Mesendoderm (in vitro differentiated cells): ENCODE measurements around the gene IMP4.

Experiments used
- DNase-seq: peaks from one replicate; pipeline ENCODE4 v3.0.0; 2013
- H2AK5ac ChIP-seq: 2 replicates; pipeline ENCODE4 v1.6.1; 2013; ENCODE audit warnings: low read length, inconsistent platforms
- H2BK120ac ChIP-seq: 2 replicates; pipeline ENCODE4 v1.6.1; 2013; ENCODE audit warnings: low read depth, mild to moderate bottlenecking, low read length, moderate library complexity, mixed read lengths
- H2BK15ac ChIP-seq: replicated peaks from 2 replicates; pipeline ENCODE4 v1.6.1; 2013; ENCODE audit warnings: low read depth, mild to moderate bottlenecking, moderate library complexity
- H2BK5ac ChIP-seq: 2 replicates; pipeline ENCODE4 v1.6.1; 2013; ENCODE audit warnings: low read length, inconsistent platforms
- H3K18ac ChIP-seq: 2 replicates; pipeline ENCODE4 v1.6.1; 2013; ENCODE audit warnings: mild to moderate bottlenecking, low read length, mixed read lengths
- H3K23ac ChIP-seq: one replicate; pipeline ENCODE4 v1.6.1; 2013; ENCODE audit warnings: low read length
- H3K27ac ChIP-seq: 2 replicates; pipeline ENCODE4 v1.5.1; 2013; ENCODE audit warnings: low read depth, mild to moderate bottlenecking, inconsistent platforms, low read length, moderate library complexity
- H3K27me3 ChIP-seq: 2 replicates; pipeline ENCODE4 v1.6.1; 2013; ENCODE audit warnings: low read length, control low read depth, mild to moderate bottlenecking, inconsistent platforms; ENCODE audit not compliant: insufficient read depth, poor library complexity
- H3K36me3 ChIP-seq: 2 replicates; pipeline ENCODE4 v1.6.1; 2013; ENCODE audit warnings: low read length, inconsistent platforms; ENCODE audit not compliant: control insufficient read depth, insufficient read depth
- H3K4ac ChIP-seq: one replicate; pipeline ENCODE4 v1.6.1; 2013; ENCODE audit warnings: low read depth, mild to moderate bottlenecking, low read length, moderate library complexity
- H3K4me1 ChIP-seq: 2 replicates; pipeline ENCODE4 v1.6.1; 2013; ENCODE audit warnings: low read depth, low read length, inconsistent platforms; ENCODE audit not compliant: control insufficient read depth
- H3K4me2 ChIP-seq: 2 replicates; pipeline ENCODE4 v1.6.1; 2013; ENCODE audit warnings: low read length
- H3K4me3 ChIP-seq: 2 replicates; pipeline ENCODE4 v1.5.1; 2013; ENCODE audit warnings: mild to moderate bottlenecking, low read length
- H3K56ac ChIP-seq: one replicate; pipeline ENCODE4 v1.6.1; 2013; ENCODE audit warnings: low read length
- H3K79me1 ChIP-seq: 2 replicates; pipeline ENCODE4 v1.6.1; 2013; ENCODE audit warnings: low read length, inconsistent platforms
- H3K79me2 ChIP-seq: 2 replicates; pipeline ENCODE4 v1.6.1; 2013; ENCODE audit warnings: mild to moderate bottlenecking, low read length; ENCODE audit not compliant: control insufficient read depth, insufficient read depth
- H3K9ac ChIP-seq: 2 replicates; pipeline ENCODE4 v1.6.1; 2013; ENCODE audit warnings: low read length, inconsistent platforms
- H4K5ac ChIP-seq: one replicate; pipeline ENCODE4 v1.6.1; 2013; ENCODE audit warnings: low read length
- H4K8ac ChIP-seq: one replicate; pipeline ENCODE4 v1.6.1; 2013; ENCODE audit warnings: low read depth, mild to moderate bottlenecking, control low read depth, low read length, moderate library complexity
- WGBS: extraction: QIAGEN DNeasy Blood & Tissue Kit; methylation state at CpG from one replicate; pipeline ENCODE4 v1.1.7; 2013; ENCODE audit warnings: low lambda C conversion rate, missing lambda C conversion rate; ENCODE audit not compliant: insufficient coverage; ENCODE audit errors: extremely low coverage; 5-methylcytosine and 5-hydroxymethylcytosine counted together

IMP4 gene

GRCh38 chr2:130359466-130359865 lies 16.8 kb downstream of the IMP4 start:
- no peak overlapping the region for H4K8ac ChIP-seq

DNA sequence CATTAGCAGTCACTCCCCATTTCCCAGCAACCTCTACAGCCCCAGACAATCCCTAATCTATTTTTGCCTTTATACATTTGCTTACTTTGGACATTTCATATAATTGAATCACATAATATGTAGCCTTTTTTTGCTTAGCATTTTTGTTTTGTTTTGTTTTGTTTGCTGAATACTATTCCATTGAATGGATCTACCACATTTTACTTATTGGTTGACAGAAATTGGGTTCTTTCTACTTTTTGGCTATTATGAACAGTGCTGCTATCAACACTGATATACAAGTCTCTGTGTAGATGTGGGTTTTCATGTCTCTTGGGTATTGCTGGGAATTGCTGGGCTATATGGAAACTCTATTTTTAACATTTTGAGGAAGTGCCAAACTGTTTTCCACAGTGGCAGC lies 20.8 kb downstream of the IMP4 start:
- H3K4me1 ChIP-seq, result no peaks in the 10 kb centered on the region
- H2AK5ac ChIP-seq, result no peak overlapping the region
- no peak overlapping the region for H3K23ac ChIP-seq
- no peaks in the 10 kb centered on the region for H3K36me3 ChIP-seq
- H3K27ac ChIP-seq, result no peak overlapping the region
- H4K8ac ChIP-seq, result no peak overlapping the region
- H3K4ac ChIP-seq, result no peak overlapping the region
- H3K79me2 ChIP-seq, result no peaks in the 10 kb centered on the region
- H3K56ac ChIP-seq, result no peak overlapping the region
- H4K5ac ChIP-seq, result no peak overlapping the region
- H3K27me3 ChIP-seq, result no peaks in the 10 kb centered on the region
- no peak overlapping the region for H3K4me3 ChIP-seq
- H3K79me1 ChIP-seq, result no peaks in the 10 kb centered on the region
- DNase-seq, result no peak
- H3K9ac ChIP-seq, result no peak overlapping the region
- H2BK5ac ChIP-seq, result no peak overlapping the region
- H3K4me2 ChIP-seq, result no peak overlapping the region
- H3K18ac ChIP-seq, result no peak overlapping the region
- no peak overlapping the region for H2BK120ac ChIP-seq
- H2BK15ac ChIP-seq, result no peak overlapping the region

More at GRCh38 chr2:130359466-130359865, 16.8 kb downstream of the IMP4 start:
- peak; percentile 16 for DNase-seq
- Histone ChIP-seq H3K18ac (no peak overlapping the region), H3K23ac (no peak overlapping the region), H3K9ac (no peak overlapping the region), H2BK15ac (no peak overlapping the region), H3K4ac (no peak overlapping the region), H3K4me3 (no peak overlapping the region), H2BK5ac (no peak overlapping the region), H3K36me3 (no peaks in the 10 kb centered on the region), H3K27ac (no peak overlapping the region), H3K4me1 (no peaks in the 10 kb centered on the region), H2BK120ac (no peak overlapping the region), H3K79me2 (no peaks in the 10 kb centered on the region), H3K27me3 (peaks cover 5% of the 10 kb centered on the region), H3K56ac (no peak overlapping the region), H2AK5ac (no peak overlapping the region), H3K79me1 (no peaks in the 10 kb centered on the region), H3K4me2 (no peak overlapping the region), H4K5ac (no peak overlapping the region)
- no CpG with 5 or more reads among the region's 5 CpGs for WGBS

GRCh38 chr2:130365075-130365474 lies 22.4 kb downstream of the IMP4 start:
- no peak overlapping the region for H3K27ac ChIP-seq
- H3K4me2 ChIP-seq, result no peak overlapping the region
- H2BK120ac ChIP-seq, result no peak overlapping the region
- H3K79me2 ChIP-seq, result no peaks in the 10 kb centered on the region
- no peak overlapping the region for H2BK5ac ChIP-seq
- no peak overlapping the region for H3K18ac ChIP-seq
- H3K4ac ChIP-seq, result no peak overlapping the region
- H3K36me3 ChIP-seq, result no peaks in the 10 kb centered on the region
- H4K5ac ChIP-seq, result no peak overlapping the region
- H3K23ac ChIP-seq, result no peak overlapping the region
- H3K4me1 ChIP-seq, result no peaks in the 10 kb centered on the region
- H3K79me1 ChIP-seq, result no peaks in the 10 kb centered on the region
- DNase-seq, result no peak
- no peak overlapping the region for H4K8ac ChIP-seq
- no peak overlapping the region for H3K9ac ChIP-seq
- WGBS, result no CpG with 5 or more reads among the region's 2 CpGs
- H3K4me3 ChIP-seq, result no peak overlapping the region
- H2BK15ac ChIP-seq, result no peak overlapping the region
- H3K27me3 ChIP-seq, result no peaks in the 10 kb centered on the region
- H2AK5ac ChIP-seq, result no peak overlapping the region
- no peak overlapping the region for H3K56ac ChIP-seq

GRCh38 chr2:130365963-130366362 lies 23.3 kb downstream of the IMP4 start:
- Histone ChIP-seq H2AK5ac (no peak overlapping the region), H2BK120ac (no peak overlapping the region), H3K56ac (no peak overlapping the region), H3K27ac (no peak overlapping the region), H3K4me2 (no peak overlapping the region), H3K36me3 (no peaks in the 10 kb centered on the region), H3K23ac (no peak overlapping the region), H3K9ac (no peak overlapping the region), H2BK5ac (no peak overlapping the region), H3K79me1 (no peaks in the 10 kb centered on the region), H2BK15ac (no peak overlapping the region), H3K4me3 (no peak overlapping the region), H3K18ac (no peak overlapping the region), H3K4me1 (no peaks in the 10 kb centered on the region), H3K4ac (no peak overlapping the region), H3K27me3 (no peaks in the 10 kb centered on the region), H3K79me2 (no peaks in the 10 kb centered on the region), H4K8ac (no peak overlapping the region), H4K5ac (no peak overlapping the region)
- no peak for DNase-seq
- no CpG with 5 or more reads among the region's 2 CpGs for WGBS

- Histone ChIP-seq H3K4me3 (no peak overlapping the region), H3K18ac (no peak overlapping the region), H3K79me1 (no peaks in the 10 kb centered on the region), H3K23ac (no peak overlapping the region), H3K36me3 (no peaks in the 10 kb centered on the region), H3K4me1 (no peaks in the 10 kb centered on the region), H4K5ac (no peak overlapping the region), H2BK5ac (no peak overlapping the region), H2BK15ac (no peak overlapping the region), H3K4ac (no peak overlapping the region), H2BK120ac (no peak overlapping the region), H3K56ac (no peak overlapping the region), H4K8ac (no peak overlapping the region), H3K9ac (no peak overlapping the region), H2AK5ac (no peak overlapping the region), H3K79me2 (no peaks in the 10 kb centered on the region), H3K4me2 (no peak overlapping the region), H3K27me3 (no peaks in the 10 kb centered on the region), H3K27ac (no peak overlapping the region)
- DNase-seq, result no peak
- WGBS, result no CpG with 5 or more reads among the region's 1 CpG
These were observed 24.0 kb downstream of the IMP4 start for GRCh38 chr2:130366720-130367119.

DNA sequence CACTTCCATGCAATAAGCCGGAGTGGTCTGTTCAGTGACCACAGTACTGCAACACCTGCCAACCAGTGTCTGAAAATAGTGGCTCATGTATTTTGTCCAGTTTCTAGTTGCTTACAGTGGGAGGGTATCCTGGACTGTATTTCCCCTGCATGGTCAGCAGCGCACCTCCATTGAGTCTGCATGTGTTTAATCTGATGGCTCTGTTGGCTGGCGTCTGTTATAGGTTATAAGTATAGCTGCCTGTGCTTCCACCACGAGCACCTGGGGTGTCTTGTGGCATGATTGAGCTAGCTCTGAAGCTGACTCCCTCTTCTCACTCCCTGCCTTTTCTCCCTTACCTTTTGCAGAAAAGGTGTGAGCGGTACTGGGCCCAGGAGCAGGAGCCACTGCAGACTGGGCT lies 26.1 kb downstream of the IMP4 start:
- Histone ChIP-seq H3K79me1 (peaks cover 3% of the 10 kb centered on the region), H2BK120ac (no peak overlapping the region), H4K8ac (no peak overlapping the region)

More for the DNA sequence above, 26.1 kb downstream of the IMP4 start:
- H2AK5ac ChIP-seq, result no peak overlapping the region
- H3K79me2 ChIP-seq, result no peaks in the 10 kb centered on the region
- H3K4me2 ChIP-seq, result no peak overlapping the region
- no peak overlapping the region for H3K27ac ChIP-seq
- H3K9ac ChIP-seq, result no peak overlapping the region
- peaks cover 6% of the 10 kb centered on the region for H3K4me1 ChIP-seq
- H3K4ac ChIP-seq, result no peak overlapping the region
- H2BK5ac ChIP-seq, result no peak overlapping the region
- no peaks in the 10 kb centered on the region for H3K36me3 ChIP-seq
- no peak overlapping the region for H4K5ac ChIP-seq
- no peaks in the 10 kb centered on the region for H3K27me3 ChIP-seq
- WGBS, result no CpG with 5 or more reads among the region's 5 CpGs
- DNase-seq, result no peak
- H3K56ac ChIP-seq, result no peak overlapping the region
- no peak overlapping the region for H3K23ac ChIP-seq
- no peak overlapping the region for H3K4me3 ChIP-seq
- H2BK15ac ChIP-seq, result no peak overlapping the region
- no peak overlapping the region for H3K18ac ChIP-seq
